ENCODE data around the gene RAD51B.
"Not testable (repeated sequence)": the region's sequence is repeated elsewhere in the genome, so short reads cannot be mapped to it uniquely, and the experiment has no call there.

Gene RAD51B

DNA sequence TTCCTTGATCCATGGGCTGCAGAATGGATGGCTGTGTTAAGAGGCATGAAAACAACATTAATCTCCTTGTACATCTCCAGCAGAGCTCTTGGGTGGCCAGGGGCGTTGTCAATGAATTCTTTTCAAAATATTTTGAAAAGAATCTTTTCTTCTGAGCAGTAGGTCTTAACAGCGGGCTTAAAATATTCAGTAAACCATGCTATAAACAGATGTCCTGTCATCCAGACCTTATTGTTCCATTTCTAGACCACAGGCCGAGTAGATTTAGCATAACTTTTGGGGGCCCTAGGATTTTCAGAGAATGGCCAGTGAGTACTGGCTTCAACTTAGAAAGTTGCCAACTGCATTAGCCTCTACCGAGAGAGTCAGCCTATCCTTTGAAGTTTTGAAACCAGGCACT lies 130.2 kb downstream of the RAD51B start:
- no peak for DNase-seq (ENCODE audit: low spot score)

DNA sequence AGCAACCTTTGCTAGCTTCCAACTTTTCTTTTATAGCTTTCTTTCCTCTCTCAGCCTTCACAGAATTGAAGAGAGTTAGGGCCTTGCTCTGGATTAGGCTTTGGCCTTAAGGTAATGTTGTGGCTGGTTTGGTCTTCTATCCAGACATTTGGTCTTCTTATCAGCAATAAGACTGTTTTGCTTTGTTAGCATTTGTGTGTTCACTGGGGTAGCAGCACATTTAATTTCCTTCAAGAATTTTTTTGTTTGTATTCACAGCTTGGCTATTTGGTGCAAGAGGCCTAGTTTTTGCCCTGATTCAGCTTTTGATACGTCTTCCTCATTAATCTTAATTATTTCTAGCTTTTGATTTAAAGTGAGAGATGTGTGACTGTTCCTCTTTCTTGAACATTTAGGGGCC lies 130.8 kb downstream of the RAD51B start:
- no peak for DNase-seq (ENCODE audit: low spot score)

DNA sequence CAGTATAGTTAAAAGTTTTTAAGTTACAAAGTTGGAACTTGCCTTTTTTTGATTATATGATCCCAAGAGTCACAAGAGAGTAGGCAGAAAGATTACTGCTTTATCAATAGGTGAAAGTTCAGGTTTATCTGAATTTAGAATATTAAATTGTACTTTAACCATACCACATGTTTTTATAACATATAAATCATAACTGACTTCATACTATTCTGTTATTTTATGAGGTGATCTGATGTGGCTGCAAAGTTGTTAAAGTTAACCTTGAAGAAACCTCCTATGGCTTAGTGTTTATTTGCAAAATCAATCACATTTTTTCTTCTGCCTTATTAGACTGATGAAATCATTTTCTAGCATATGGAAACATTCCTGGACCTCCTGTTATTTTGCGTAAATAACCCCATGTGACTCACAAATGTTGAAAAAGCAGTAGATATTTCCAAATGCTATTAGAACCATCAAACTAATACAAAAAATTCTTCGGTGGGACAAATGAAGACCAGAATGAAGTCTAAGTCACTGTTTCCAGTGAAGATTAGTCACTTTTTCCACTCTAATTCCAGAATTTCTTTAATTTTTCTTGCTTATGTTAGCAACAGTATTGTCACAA lies 132.1 kb downstream of the RAD51B start:
- DNase-seq (ENCODE audit: low spot score), result no peak

- no peak for DNase-seq (ENCODE audit: low spot score)
Observed at GRCh38 chr14:67952381-67952780, 132.8 kb downstream of the RAD51B start.

GRCh38 chr14:67952786-67953185 lies 133.2 kb downstream of the RAD51B start:
- no peak for DNase-seq (ENCODE audit: low spot score)

GRCh38 chr14:67955261-67955660 lies 135.7 kb downstream of the RAD51B start:
- no peak for DNase-seq (ENCODE audit: low spot score)

GRCh38 chr14:67957946-67958345 lies 138.4 kb downstream of the RAD51B start:
- no peak for DNase-seq (ENCODE audit: low spot score)

DNA sequence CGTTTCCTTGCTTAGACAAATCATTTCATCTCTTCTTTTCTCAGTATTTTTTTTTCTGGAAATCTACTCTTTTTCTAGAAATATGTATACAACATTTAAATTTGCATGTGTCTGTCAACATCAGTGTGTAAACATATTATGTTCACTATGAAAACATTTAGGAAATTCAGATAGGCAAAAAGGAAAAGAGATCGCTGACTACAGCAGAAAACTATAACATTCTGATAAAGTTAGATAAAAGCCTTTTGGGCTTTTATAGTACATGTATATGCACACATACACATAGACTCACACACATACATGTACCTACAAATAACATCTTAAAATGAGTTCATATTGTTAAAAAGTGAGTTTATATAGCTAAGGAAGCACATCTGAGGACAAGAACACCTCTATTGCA lies 142.1 kb downstream of the RAD51B start:
- DNase-seq (ENCODE audit: low spot score), result no peak

- no peak for DNase-seq (ENCODE audit: low spot score)
Observed at GRCh38 chr14:67962215-67962644, 142.7 kb downstream of the RAD51B start.

DNA sequence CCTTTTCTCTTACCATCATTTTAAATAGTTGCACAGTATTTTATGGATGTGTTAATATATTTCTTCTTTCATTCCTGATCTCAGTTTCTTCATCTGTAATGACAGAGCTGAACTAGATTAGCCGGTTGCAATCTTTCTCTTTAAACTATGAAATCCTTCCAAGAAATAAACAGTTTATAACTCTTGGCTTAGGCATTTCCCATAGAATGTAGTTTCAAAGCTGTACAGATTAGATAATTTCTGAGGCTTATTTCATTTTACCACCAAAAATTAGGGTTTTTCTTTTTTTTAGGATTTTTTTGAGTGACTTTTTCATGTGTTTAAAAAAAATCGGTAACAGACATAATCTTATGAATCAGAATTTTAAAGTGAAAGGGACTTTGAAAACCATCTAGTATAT lies 144.0 kb downstream of the RAD51B start:
- no peak for DNase-seq (ENCODE audit: low spot score)

DNA sequence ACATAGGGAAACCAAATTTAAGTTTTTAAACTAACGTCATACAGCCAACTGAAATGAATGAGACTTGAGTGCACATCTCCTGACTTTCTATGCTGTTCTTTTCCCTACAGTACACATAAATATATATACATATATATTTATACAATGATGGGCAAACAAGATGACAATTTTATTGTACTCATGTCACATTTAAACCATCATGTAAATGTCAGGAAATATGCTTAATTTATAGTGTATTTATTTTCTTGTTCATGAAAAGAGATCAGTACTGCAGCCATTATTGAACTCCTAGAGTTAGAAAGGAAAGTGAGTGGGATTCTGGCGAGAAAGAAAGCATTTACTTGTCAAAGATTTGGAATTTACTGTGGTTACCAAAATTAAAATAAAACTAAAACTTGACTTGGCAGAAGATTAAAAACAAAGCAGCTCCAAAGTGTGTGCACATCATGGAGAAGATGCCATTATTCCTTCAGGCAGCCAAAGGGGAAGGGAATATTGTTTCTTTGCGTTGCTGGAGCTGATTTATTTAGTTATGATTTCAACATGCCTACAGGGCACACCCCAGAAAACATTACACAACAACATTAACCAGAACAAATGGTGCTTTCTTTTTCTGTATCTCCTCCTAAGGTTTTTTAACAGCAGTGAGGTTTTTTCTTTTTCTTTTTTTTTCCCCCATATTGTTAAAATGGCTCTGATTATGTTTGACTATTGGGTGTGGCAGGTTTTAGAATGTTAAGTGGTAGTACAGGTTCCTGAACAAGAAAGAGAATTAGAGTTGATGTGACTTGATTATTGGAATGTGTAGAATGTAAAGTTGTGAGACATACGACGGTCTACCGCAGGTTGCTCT lies 144.6 kb downstream of the RAD51B start:
- DNase-seq (ENCODE audit: low spot score), result peak; percentile 7

DNA sequence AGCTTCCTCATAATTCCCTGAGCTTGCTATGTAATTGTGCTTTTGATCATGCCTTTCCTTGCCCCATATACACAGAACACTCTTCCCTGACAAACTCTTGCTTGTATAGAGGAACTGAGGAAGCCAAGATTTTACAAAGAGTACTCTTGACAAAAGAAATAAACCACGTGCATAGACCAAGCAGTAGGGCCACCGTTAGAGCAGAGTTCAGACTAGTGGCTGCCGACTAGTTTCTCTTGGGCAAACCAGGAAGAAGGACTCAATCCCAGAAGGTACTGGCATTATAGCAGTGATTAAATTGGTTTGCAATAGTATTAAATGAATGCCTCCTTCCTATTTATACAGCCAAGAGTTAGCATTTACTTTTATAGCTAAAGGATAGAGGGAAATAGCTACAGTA lies 146.1 kb downstream of the RAD51B start:
- DNase-seq (ENCODE audit: low spot score), result no peak

DNA sequence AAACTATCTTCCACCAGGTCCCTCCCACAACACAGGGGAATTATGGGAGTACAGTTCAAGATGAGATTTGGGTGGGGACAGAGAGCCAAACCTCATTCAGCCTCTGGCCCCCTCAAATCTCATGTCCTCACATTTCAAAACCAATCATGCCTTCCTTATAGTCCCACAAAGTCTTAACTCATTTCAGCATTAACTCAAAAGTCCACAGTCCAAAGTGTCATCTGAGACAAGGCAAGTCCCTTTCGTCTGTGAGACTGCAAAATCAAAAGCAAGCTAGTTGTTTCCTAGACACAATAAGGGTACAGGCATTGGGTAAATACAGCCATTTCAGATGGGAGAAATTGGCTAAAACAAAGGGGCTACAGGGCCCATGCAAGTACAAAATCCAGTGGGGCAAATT lies 147.6 kb downstream of the RAD51B start:
- DNase-seq (ENCODE audit: low spot score), result no peak

- DNase-seq (ENCODE audit: low spot score), result not testable (repeated sequence)
Observed at GRCh38 chr14:67967970-67968369, 148.4 kb downstream of the RAD51B start.

DNA sequence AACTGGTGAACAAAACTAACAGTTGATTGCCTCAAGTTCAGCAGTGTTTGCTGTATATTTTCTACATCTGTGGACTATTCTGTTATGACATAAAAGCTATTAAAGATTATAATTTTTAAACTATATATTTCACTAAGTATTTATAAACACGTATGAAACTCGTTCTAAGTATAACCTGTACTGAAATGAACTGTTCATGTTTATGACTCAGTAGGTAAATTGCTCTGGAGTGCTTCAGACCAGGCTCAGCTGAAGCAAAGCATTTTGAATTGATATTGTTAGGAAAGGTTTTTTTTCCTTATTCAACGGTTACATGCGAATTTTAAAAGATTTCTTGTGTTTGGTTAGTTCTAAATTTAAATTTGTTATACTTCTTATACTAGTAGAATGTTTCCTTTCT lies 151.3 kb downstream of the RAD51B start:
- DNase-seq (ENCODE audit: low spot score), result no peak

- no peak for DNase-seq (ENCODE audit: low spot score)
Observed at GRCh38 chr14:67971627-67972625, 152.3 kb downstream of the RAD51B start.

DNA sequence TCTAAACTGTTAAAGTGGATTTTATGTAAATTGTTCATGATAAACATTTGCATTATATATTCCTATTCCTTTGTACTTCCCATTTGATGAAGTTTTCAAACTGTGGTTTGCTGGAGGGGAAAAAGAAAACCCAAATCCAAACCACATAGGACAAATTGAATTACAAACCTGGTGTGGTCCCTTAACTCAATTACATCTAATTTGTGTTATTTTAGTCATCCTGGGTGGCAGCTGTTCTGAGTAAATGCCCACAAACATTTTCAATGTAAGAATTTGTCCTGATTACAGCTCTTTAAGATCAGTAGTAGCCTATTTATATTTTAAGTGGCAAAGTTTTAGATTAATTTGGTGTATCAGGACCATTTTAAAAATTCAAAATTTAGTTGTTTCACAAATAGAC lies 153.9 kb downstream of the RAD51B start:
- no peak for DNase-seq (ENCODE audit: low spot score)

DNA sequence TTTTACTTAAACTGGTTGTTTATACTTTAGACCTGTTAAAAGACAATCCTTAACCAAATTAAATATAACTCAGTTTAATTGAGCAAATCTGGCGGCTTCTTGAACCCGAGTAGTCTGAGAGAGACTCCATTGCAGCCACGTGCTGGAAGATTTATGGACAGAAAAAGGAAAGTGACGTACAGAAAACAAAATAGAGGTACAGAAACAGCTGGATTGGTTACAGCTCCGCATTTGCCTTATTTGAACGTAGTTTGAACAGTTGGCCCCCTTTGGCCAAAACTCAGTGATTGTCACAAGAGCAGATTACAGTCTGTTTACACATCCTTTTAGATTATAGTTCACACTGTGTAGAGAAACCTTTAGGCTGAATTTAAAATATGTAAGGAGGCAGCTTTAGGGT lies 155.9 kb downstream of the RAD51B start:
- DNase-seq (ENCODE audit: low spot score), result no peak

GRCh38 chr14:67977434-67978034 lies 158.0 kb downstream of the RAD51B start:
- no peak for DNase-seq (ENCODE audit: low spot score)

GRCh38 chr14:67978749-67979148 lies 159.2 kb downstream of the RAD51B start:
- no peak for DNase-seq (ENCODE audit: low spot score)

GRCh38 chr14:67982711-67983608 lies 163.4 kb downstream of the RAD51B start:
- no peak for DNase-seq (ENCODE audit: low spot score)
